HL-60 (cell line): ENCODE results near the gene COL9A1.

ENCODE experiments used
- DNase-seq, 2 experiments: peaks; one replicate each; pipeline ENCODE4 v3.0.0-alpha.2; 2010 to 2020; ENCODE audit warnings: low read depth in 1 of 2, low spot score in 1 of 2
- H3K27ac ChIP-seq: fragments of 250-450 bp; sonication (Bioruptor Pico); replicated peaks from 2 replicates; pipeline ENCODE4 v1.5.1; 2020; ENCODE audit warnings: mild to moderate bottlenecking, moderate library complexity
- H3K27me3 ChIP-seq: fragments of 250-450 bp; sonication (Bioruptor Pico); 2 replicates; pipeline ENCODE4 v1.5.1; 2021; ENCODE audit warnings: mild to moderate bottlenecking, moderate library complexity; ENCODE audit not compliant: insufficient read depth, poor library complexity, severe bottlenecking
- H3K4me3 ChIP-seq: replicated peaks from 2 replicates; pipeline ENCODE4 v1.5.1; 2011; ENCODE audit warnings: mild to moderate bottlenecking, control low read depth, low read length; ENCODE audit not compliant: insufficient read depth
- GABPA ChIP-seq: IDR thresholded peaks from 2 replicates; pipeline ENCODE4 v1.6.1; 2012; ENCODE audit warnings: low read depth
- POLR2AphosphoS5 ChIP-seq: IDR thresholded peaks from 2 replicates; pipeline ENCODE4 v1.6.1; 2012; ENCODE audit warnings: low read depth
- SPI1 ChIP-seq: IDR thresholded peaks from 2 replicates; pipeline ENCODE4 v1.6.1; 2012; ENCODE audit warnings: low read depth, mild to moderate bottlenecking, borderline replicate concordance
- TF ChIP-seq, protein P1 (sequence below): IDR thresholded peaks from one replicate; pipeline ENCODE4 v1.5.1; 2011; ENCODE audit warnings: low read length, control low read depth, inconsistent platforms; ENCODE audit not compliant: insufficient read depth
- TF ChIP-seq, protein P2 (sequence below): IDR thresholded peaks from 2 replicates; pipeline ENCODE4 v1.6.1; 2012; ENCODE audit warnings: low read depth; ENCODE audit not compliant: insufficient replicate concordance

The COL9A1 gene

DNA sequence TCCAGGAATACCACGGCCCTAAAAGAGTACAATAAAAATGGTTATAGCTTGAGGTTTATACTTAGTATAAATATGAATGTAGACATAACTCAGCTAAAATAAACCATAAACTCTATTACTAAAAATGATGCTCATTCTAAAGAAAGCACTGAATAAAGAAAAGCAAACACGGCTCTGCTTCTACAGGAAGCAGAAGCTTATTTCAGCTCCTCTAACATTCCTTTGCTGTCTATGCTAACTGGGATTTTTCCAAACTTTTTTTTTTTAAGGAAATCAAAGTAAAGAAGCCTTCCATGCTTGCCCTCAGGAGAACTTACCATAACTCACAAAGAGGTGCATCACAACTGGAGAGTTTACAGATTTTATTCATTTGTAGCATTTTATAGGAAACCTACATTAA, 30.8 kb downstream of the COL9A1 start:
- Histone ChIP-seq H3K27me3 (no peaks in the 10 kb centered on the region), H3K27ac (no peak overlapping the region), H3K4me3 (no peak overlapping the region)
- DNase-seq: no peak
- TF ChIP-seq, protein P1, sequence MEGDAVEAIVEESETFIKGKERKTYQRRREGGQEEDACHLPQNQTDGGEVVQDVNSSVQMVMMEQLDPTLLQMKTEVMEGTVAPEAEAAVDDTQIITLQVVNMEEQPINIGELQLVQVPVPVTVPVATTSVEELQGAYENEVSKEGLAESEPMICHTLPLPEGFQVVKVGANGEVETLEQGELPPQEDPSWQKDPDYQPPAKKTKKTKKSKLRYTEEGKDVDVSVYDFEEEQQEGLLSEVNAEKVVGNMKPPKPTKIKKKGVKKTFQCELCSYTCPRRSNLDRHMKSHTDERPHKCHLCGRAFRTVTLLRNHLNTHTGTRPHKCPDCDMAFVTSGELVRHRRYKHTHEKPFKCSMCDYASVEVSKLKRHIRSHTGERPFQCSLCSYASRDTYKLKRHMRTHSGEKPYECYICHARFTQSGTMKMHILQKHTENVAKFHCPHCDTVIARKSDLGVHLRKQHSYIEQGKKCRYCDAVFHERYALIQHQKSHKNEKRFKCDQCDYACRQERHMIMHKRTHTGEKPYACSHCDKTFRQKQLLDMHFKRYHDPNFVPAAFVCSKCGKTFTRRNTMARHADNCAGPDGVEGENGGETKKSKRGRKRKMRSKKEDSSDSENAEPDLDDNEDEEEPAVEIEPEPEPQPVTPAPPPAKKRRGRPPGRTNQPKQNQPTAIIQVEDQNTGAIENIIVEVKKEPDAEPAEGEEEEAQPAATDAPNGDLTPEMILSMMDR: no peak
- TF ChIP-seq, protein P2, sequence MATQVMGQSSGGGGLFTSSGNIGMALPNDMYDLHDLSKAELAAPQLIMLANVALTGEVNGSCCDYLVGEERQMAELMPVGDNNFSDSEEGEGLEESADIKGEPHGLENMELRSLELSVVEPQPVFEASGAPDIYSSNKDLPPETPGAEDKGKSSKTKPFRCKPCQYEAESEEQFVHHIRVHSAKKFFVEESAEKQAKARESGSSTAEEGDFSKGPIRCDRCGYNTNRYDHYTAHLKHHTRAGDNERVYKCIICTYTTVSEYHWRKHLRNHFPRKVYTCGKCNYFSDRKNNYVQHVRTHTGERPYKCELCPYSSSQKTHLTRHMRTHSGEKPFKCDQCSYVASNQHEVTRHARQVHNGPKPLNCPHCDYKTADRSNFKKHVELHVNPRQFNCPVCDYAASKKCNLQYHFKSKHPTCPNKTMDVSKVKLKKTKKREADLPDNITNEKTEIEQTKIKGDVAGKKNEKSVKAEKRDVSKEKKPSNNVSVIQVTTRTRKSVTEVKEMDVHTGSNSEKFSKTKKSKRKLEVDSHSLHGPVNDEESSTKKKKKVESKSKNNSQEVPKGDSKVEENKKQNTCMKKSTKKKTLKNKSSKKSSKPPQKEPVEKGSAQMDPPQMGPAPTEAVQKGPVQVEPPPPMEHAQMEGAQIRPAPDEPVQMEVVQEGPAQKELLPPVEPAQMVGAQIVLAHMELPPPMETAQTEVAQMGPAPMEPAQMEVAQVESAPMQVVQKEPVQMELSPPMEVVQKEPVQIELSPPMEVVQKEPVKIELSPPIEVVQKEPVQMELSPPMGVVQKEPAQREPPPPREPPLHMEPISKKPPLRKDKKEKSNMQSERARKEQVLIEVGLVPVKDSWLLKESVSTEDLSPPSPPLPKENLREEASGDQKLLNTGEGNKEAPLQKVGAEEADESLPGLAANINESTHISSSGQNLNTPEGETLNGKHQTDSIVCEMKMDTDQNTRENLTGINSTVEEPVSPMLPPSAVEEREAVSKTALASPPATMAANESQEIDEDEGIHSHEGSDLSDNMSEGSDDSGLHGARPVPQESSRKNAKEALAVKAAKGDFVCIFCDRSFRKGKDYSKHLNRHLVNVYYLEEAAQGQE: no peak
- TF ChIP-seq SPI1 (no peak), GABPA (no peak), POLR2AphosphoS5 (no peak)

DNA sequence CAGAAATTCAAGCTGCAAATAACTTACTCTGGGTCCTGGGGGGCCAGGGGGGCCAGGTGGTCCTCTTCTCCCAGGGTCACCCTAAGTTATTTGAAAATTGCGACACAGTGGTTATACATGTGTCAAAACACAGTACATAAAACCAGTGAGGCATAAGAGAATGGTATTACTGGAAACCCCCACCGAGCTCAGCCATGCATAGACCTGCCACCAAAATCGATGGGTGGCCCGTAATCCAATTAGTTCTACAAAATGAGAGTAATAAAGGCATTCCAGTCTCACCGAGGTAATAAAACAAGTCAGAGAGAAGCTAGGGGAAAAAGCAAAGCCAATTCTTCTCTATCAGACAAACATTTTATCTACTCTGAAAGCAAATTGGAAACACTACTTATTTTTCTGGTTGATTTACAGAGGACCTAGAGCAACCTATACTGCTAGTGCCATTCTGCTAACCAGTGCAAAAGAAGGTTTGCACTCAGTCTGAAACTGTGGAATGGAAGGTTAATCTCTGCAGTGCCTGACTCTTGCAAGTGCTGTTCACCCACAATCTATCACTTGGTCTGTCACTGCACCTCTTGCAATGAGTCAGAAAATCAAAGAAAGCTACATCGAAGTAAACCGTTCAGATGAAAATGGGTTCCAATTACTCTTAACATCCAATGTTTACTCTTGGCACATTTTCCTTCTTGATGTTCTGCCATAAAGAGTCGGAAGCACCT, 32.4 kb downstream of the COL9A1 start:
- TF ChIP-seq, protein P1: no peak
- TF ChIP-seq SPI1 (no peak), GABPA (no peak), POLR2AphosphoS5 (no peak)
- no peak overlapping the region for H3K27ac ChIP-seq
- H3K27me3 ChIP-seq: no peaks in the 10 kb centered on the region
- no peak for DNase-seq
- no peak overlapping the region for H3K4me3 ChIP-seq

DNA sequence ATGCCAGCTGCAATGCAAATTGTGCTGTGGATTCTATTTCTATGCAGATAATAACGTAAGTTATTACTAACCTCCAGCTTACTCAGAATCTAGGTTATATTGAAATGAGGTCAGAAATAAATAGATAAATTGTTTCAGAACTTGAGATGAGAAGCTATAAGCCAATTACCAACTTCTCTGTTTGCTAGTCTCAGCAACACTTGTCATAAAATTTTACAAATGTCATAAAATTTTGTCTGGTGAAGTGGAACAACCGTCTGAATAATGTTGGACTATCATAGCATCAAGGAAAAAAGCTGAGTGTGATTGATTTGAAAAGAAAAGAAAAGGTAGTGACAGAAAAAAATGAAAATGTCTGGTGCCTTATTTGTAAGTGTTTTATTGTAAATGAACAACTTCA, 36.7 kb downstream of the COL9A1 start:
- no peak for DNase-seq
- H3K4me3 ChIP-seq: no peak overlapping the region
- H3K27ac ChIP-seq: no peak overlapping the region
- no peak for TF ChIP-seq POLR2AphosphoS5
- TF ChIP-seq, protein P2: no peak
- no peak for TF ChIP-seq SPI1
- no peak for TF ChIP-seq GABPA
- TF ChIP-seq, protein P1: no peak
- no peaks in the 10 kb centered on the region for H3K27me3 ChIP-seq

DNA sequence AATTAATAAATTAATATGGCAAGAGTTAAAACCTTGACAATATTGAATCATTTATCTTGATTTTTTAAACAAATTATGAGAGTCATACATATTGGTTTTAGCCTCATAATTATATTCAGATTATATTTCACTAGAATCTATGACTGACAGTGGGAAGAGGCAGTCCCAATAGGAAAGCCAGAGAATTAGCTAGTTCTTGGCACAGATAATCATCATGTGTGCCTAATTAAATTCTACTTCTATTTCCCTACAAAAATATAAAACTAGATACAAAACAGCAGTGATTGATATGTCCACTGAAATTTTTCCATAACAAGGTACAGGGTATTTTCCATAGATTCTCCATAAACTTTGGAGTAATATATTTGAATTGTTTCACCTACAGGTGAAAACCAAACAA, 38.6 kb downstream of the COL9A1 start:
- no peak for TF ChIP-seq POLR2AphosphoS5
- no peak for TF ChIP-seq SPI1
- TF ChIP-seq, protein P2: no peak
- TF ChIP-seq GABPA: no peak
- TF ChIP-seq, protein P1: no peak
- no peak overlapping the region for H3K4me3 ChIP-seq
- DNase-seq: no peak
- H3K27ac ChIP-seq: no peak overlapping the region
- H3K27me3 ChIP-seq: no peaks in the 10 kb centered on the region
